Measurements from ENCODE around the gene GALNTL6.

- TF ChIP-seq EP300 (IDR thresholded peaks at IDR 0.05): no peak
- no peak for TF ChIP-seq CTCF (IDR thresholded peaks at IDR 0.05)
- TF ChIP-seq POLR2A (IDR thresholded peaks at IDR 0.05): no peak
Measured at GRCh38 chr4:172898715-172899114, 1085.5 kb downstream of the GALNTL6 start.
